OCI-LY7 (cell line): ENCODE data around the gene LEMD1. TPM values are rescaled to one million over a fixed set of nuclear protein-coding genes. Genes with fewer than 3 reads are reported as not detected.

ENCODE experiments used
- BruUV-seq: library from RNA; stranded (reverse); fragments of 400-500 nt; replicated peaks from 2 replicates; lab custom pipeline; 2021; lab: Mats Ljungman, UMichigan
- CTCF ChIA-PET: fragments of 300-600 bp; sonication (Branson Sonifier 250); formaldehyde crosslinking; loops from one replicate; lab custom pipeline; 2022; ENCODE audit warnings: antibody characterized with exemption; ENCODE audit not compliant: unreplicated experiment; lab: Charles Lee
- POLR2A ChIA-PET: fragments of 300-600 bp; sonication (Branson Sonifier 250); formaldehyde crosslinking; loops from one replicate; lab custom pipeline; 2022; ENCODE audit warnings: antibody characterized with exemption; lab: Charles Lee
- DNase-seq: peaks from one replicate; pipeline ENCODE4 v3.0.0-alpha.2; 2015; ENCODE audit warnings: low spot score
- H2AFZ ChIP-seq: fragments of 200-600 bp; sonication (generic), shearing (Covaris generic); 2 replicates; pipeline ENCODE4 v1.6.1; 2014; ENCODE audit warnings: mild to moderate bottlenecking, antibody characterized with exemption, low read length, moderate library complexity
- H3K27ac ChIP-seq: fragments of 200-600 bp; sonication (generic); 2 replicates; pipeline ENCODE4 v1.5.1; 2014; ENCODE audit warnings: mixed run types, low read depth, mild to moderate bottlenecking, moderate library complexity, low read length, inconsistent platforms; ENCODE audit not compliant: poor library complexity, severe bottlenecking
- H3K36me3 ChIP-seq: fragments of 200-600 bp; sonication (generic); 2 replicates; pipeline ENCODE4 v1.6.1; 2014; ENCODE audit warnings: mild to moderate bottlenecking, antibody characterized with exemption, low read length, moderate library complexity, mixed read lengths; ENCODE audit not compliant: insufficient read depth
- H3K4me1 ChIP-seq: fragments of 200-600 bp; sonication (generic); 2 replicates; pipeline ENCODE4 v1.5.1; 2014; ENCODE audit warnings: mild to moderate bottlenecking, low read length; ENCODE audit not compliant: insufficient read depth, poor library complexity, severe bottlenecking
- H3K4me2 ChIP-seq: fragments of 200-600 bp; sonication (generic); 2 replicates; pipeline ENCODE4 v1.6.1; 2014; ENCODE audit warnings: mild to moderate bottlenecking, low read length
- H3K4me3 ChIP-seq: fragments of 200-600 bp; sonication (generic); 2 replicates; pipeline ENCODE4 v1.5.1; 2014; ENCODE audit warnings: mild to moderate bottlenecking, low read depth, low read length; ENCODE audit not compliant: poor library complexity, severe bottlenecking
- H3K79me2 ChIP-seq: fragments of 200-600 bp; sonication (generic); 2 replicates; pipeline ENCODE4 v1.6.1; 2016; ENCODE audit warnings: low read depth, mild to moderate bottlenecking, low read length, moderate library complexity, mixed read lengths; ENCODE audit not compliant: insufficient read depth
- H3K9me2 ChIP-seq: fragments of 200-600 bp; sonication (generic); 2 replicates; pipeline ENCODE4 v1.6.1; 2016; ENCODE audit warnings: mild to moderate bottlenecking, low read length, mixed read lengths; ENCODE audit not compliant: insufficient read depth
- H3K9me3 ChIP-seq: fragments of 200-600 bp; sonication (generic); 2 replicates; pipeline ENCODE4 v1.6.1; 2014; ENCODE audit warnings: mild to moderate bottlenecking, mixed run types, low read length, mixed read lengths
- H4K20me1 ChIP-seq: fragments of 200-600 bp; sonication (generic); 2 replicates; pipeline ENCODE4 v1.6.1; 2014; ENCODE audit warnings: mild to moderate bottlenecking, antibody characterized with exemption, low read length, moderate library complexity, mixed read lengths; ENCODE audit not compliant: insufficient read depth
- CTCF ChIP-seq: fragments of 200-600 bp; sonication (generic); conservative IDR thresholded peaks from 2 replicates; pipeline ENCODE4 v1.5.1; 2014; ENCODE audit warnings: mild to moderate bottlenecking, antibody characterized with exemption, low read length, moderate library complexity, mixed read lengths
- EZH2phosphoT487 ChIP-seq: fragments of 200-600 bp; sonication (generic); IDR thresholded peaks from 2 replicates; pipeline ENCODE4 v1.6.1; 2018; ENCODE audit warnings: low read depth, borderline replicate concordance, mild to moderate bottlenecking, mixed run types, antibody characterized with exemption, low read length, moderate library complexity, mixed read lengths
- intact Hi-C: fragments of 100-400 bp; cut with micrococcal nuclease; formaldehyde crosslinking; loops from one replicate; pipeline ENCODE4 v1.10.0; 2022; ENCODE audit not compliant: unreplicated experiment
- total RNA-seq, 2 experiments: library from RNA; depleted of rRNA in 1 of 2; stranded (reverse); fragments of >200 nt in 1 of 2; shearing (Covaris generic) in 1 of 2; gene quantifications; 2 replicates each; pipeline ENCODE4 v1.2.3, GENCODE V29; 2014 to 2022

LEMD1 gene
- total RNA-seq, 2 experiments from 2014 or later = 0.44 to 0.63 TPM

GRCh38 chr1:205374210-205375078, 47.4 kb downstream of the LEMD1 start:
- H3K4me1 ChIP-seq = no peaks in the 10 kb centered on the region
- H3K36me3 ChIP-seq = no peaks in the 10 kb centered on the region
- H3K27ac ChIP-seq = no peak overlapping the region
- BruUV-seq = no TSS peak
- intact Hi-C loops = no loop called here
- no peak for TF ChIP-seq EZH2phosphoT487
- no peak for TF ChIP-seq CTCF
- ChIA-PET CTCF (no interaction called here), POLR2A (no interaction called here)
- H3K4me2 ChIP-seq = no peak overlapping the region
- H4K20me1 ChIP-seq = no peaks in the 10 kb centered on the region
- no peaks in the 10 kb centered on the region for H3K9me3 ChIP-seq
- H3K79me2 ChIP-seq = no peaks in the 10 kb centered on the region
- no peak for DNase-seq
- H3K9me2 ChIP-seq = no peaks in the 10 kb centered on the region
- H3K4me3 ChIP-seq = no peak overlapping the region
- H2AFZ ChIP-seq = no peak overlapping the region

GRCh38 chr1:205373798-205374175, 48.1 kb downstream of the LEMD1 start:
- TF ChIP-seq EZH2phosphoT487 (no peak), CTCF (no peak)
- CTCF ChIA-PET = no interaction called here

More at GRCh38 chr1:205373798-205374175, 48.1 kb downstream of the LEMD1 start:
- Histone ChIP-seq H3K9me2 (no peaks in the 10 kb centered on the region), H3K4me2 (no peak overlapping the region), H3K36me3 (no peaks in the 10 kb centered on the region), H3K79me2 (no peaks in the 10 kb centered on the region), H3K9me3 (no peaks in the 10 kb centered on the region), H4K20me1 (no peaks in the 10 kb centered on the region), H3K4me1 (no peaks in the 10 kb centered on the region), H3K27ac (no peak overlapping the region), H3K4me3 (no peak overlapping the region), H2AFZ (no peak overlapping the region)
- DNase-seq = no peak
- BruUV-seq = no TSS peak
- intact Hi-C loops = no loop called here
- POLR2A ChIA-PET = no interaction called here
